ENCODE results near the gene CHCHD10. TPM values are rescaled to one million over a fixed set of nuclear protein-coding genes. Genes with fewer than 3 reads are reported as not detected.

Gene CHCHD10
- total RNA-seq, 4 donors from 2014 or later, result 22.9 to 97.7 (median 44.6) TPM

DNA sequence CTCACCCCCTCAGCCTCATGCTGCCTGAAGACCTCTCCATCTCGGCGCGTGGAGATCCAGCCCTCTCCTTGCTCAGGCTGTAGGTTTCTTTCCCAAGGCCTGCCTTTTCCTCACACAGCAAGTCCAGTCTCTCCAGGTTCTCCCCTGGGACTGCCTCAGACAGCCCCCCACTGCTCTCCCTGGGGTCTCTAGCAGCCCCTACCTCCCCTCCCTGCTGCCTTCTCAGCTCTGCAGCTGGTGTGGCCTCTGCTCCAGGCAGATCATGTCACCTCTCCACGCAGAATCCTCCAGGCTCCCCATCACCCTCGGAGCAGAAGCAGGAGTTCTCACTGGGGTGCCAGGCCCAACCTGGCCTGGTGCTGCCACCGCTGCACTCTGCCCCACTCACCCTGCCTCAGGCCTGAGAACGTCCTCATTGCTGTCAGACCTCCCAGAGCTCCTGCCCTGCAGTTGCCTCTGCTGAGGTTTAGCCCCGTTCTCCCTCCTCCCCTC, 34.2 kb upstream of the CHCHD10 start:
- 91% methylated on average over 8 of the region's 8 CpGs for WGBS
- no peak for DNase-seq (ENCODE audit: extremely low spot score)
- intact Hi-C loops (cut with DNase I), result no loop called here
- TF ChIP-seq POLR2AphosphoS5 (IDR thresholded peaks at IDR 0.05) (no peak), EP300 (IDR thresholded peaks at IDR 0.05) (no peak), POLR2A (IDR thresholded peaks at IDR 0.05; ENCODE audit: low read depth) (no peak)
- TF ChIP-seq, protein P1, sequence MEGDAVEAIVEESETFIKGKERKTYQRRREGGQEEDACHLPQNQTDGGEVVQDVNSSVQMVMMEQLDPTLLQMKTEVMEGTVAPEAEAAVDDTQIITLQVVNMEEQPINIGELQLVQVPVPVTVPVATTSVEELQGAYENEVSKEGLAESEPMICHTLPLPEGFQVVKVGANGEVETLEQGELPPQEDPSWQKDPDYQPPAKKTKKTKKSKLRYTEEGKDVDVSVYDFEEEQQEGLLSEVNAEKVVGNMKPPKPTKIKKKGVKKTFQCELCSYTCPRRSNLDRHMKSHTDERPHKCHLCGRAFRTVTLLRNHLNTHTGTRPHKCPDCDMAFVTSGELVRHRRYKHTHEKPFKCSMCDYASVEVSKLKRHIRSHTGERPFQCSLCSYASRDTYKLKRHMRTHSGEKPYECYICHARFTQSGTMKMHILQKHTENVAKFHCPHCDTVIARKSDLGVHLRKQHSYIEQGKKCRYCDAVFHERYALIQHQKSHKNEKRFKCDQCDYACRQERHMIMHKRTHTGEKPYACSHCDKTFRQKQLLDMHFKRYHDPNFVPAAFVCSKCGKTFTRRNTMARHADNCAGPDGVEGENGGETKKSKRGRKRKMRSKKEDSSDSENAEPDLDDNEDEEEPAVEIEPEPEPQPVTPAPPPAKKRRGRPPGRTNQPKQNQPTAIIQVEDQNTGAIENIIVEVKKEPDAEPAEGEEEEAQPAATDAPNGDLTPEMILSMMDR (IDR thresholded peaks at IDR 0.05), result no peak
- H3K4me1 ChIP-seq, result no peaks in the 10 kb centered on the region
- H3K4me3 ChIP-seq, result no peak overlapping the region
- no peaks in the 10 kb centered on the region for H3K27me3 ChIP-seq
- H3K36me3 ChIP-seq, result peaks cover 61 to 95% (median 92%) of the 10 kb centered on the region in 4 donors
- no peaks in the 10 kb centered on the region for H3K9me3 ChIP-seq
- no peak overlapping the region for H3K27ac ChIP-seq (replicated peaks in 1 of 4)

- DNase-seq (ENCODE audit: extremely low spot score), result no peak
- TF ChIP-seq POLR2A (IDR thresholded peaks at IDR 0.05; ENCODE audit: low read depth), result no peak
- no peak for TF ChIP-seq EP300 (IDR thresholded peaks at IDR 0.05)
- TF ChIP-seq, protein P1 (IDR thresholded peaks at IDR 0.05), result no peak
- TF ChIP-seq POLR2AphosphoS5 (IDR thresholded peaks at IDR 0.05), result no peak
- Histone ChIP-seq H3K4me1 (no peaks in the 10 kb centered on the region), H3K27ac (replicated peaks in 1 of 4) (no peak overlapping the region), H3K36me3 (peaks cover 66 to 93% (median 91%) of the 10 kb centered on the region in 4 donors), H3K9me3 (no peaks in the 10 kb centered on the region), H3K27me3 (no peaks in the 10 kb centered on the region), H3K4me3 (no peak overlapping the region)
- intact Hi-C loops (cut with DNase I), result no loop called here
- WGBS, result 87% methylated on average over 11 of the region's 11 CpGs
Measured at GRCh38 chr22:23801238-23801821, 33.6 kb upstream of the CHCHD10 start.

GRCh38 chr22:23800297-23801237, 32.8 kb upstream of the CHCHD10 start:
- H3K4me1 ChIP-seq, result no peaks in the 10 kb centered on the region
- H3K27me3 ChIP-seq, result no peaks in the 10 kb centered on the region
- WGBS, result 94% methylated on average over 14 of the region's 18 CpGs
- intact Hi-C loops (cut with DNase I), result no loop called here
- H3K4me3 ChIP-seq, result no peak overlapping the region
- H3K27ac ChIP-seq (replicated peaks in 1 of 4), result no peak overlapping the region
- TF ChIP-seq POLR2A (IDR thresholded peaks at IDR 0.05; ENCODE audit: low read depth), result no peak
- TF ChIP-seq POLR2AphosphoS5 (IDR thresholded peaks at IDR 0.05), result no peak
- TF ChIP-seq, protein P1 (IDR thresholded peaks at IDR 0.05), result no peak
- no peak for TF ChIP-seq EP300 (IDR thresholded peaks at IDR 0.05)
- DNase-seq (ENCODE audit: extremely low spot score), result no peak
- H3K36me3 ChIP-seq, result peaks cover 67 to 93% (median 91%) of the 10 kb centered on the region in 4 donors
- H3K9me3 ChIP-seq, result no peaks in the 10 kb centered on the region

GRCh38 chr22:23796461-23796860, 28.7 kb upstream of the CHCHD10 start:
- TF ChIP-seq POLR2AphosphoS5 (IDR thresholded peaks at IDR 0.05) (no peak), POLR2A (IDR thresholded peaks at IDR 0.05; ENCODE audit: low read depth) (no peak), EP300 (IDR thresholded peaks at IDR 0.05) (no peak)
- TF ChIP-seq, protein P1 (IDR thresholded peaks at IDR 0.05), result no peak
- H3K4me3 ChIP-seq, result no peak overlapping the region
- H3K9me3 ChIP-seq, result no peaks in the 10 kb centered on the region
- peaks cover 53 to 92% (median 89%) of the 10 kb centered on the region in 4 donors for H3K36me3 ChIP-seq
- peaks cover under 1 to 12% (median 5%) of the 10 kb centered on the region in 4 donors for H3K4me1 ChIP-seq
- DNase-seq (ENCODE audit: extremely low spot score), result no peak
- intact Hi-C loops (cut with DNase I), result loop anchor here (5.0 kb wide), 1 partner anchor 36 kb away; no protein-coding TSS in a partner anchor
- H3K27ac ChIP-seq (replicated peaks in 1 of 4), result no peak overlapping the region
- H3K27me3 ChIP-seq, result no peaks in the 10 kb centered on the region
- WGBS, result 73% methylated on average over 5 of the region's 5 CpGs
